K562 (cell line): ENCODE data around the gene GAB1. TPM values are rescaled to one million over a fixed set of nuclear protein-coding genes. Genes with fewer than 3 reads are reported as not detected.

Experiments used
- HIVEP1 ChIP-seq: fragments of 250-450 bp; sonication (Bioruptor Pico); IDR thresholded peaks from 2 replicates; pipeline ENCODE4 v1.4.0; 2020; ENCODE audit warnings: mild to moderate bottlenecking
- KLF10 ChIP-seq: fragments of 250-450 bp; sonication (Bioruptor Pico); IDR thresholded peaks from 2 replicates; pipeline ENCODE4 v1.6.1; 2021; ENCODE audit warnings: matching md5 sums
- SMARCC2 ChIP-seq: fragments of 450-650 bp; IDR thresholded peaks from 2 replicates; pipeline ENCODE4 v1.6.1; 2017; ENCODE audit warnings: antibody characterized with exemption, moderate library complexity, mild to moderate bottlenecking, low read depth
- ZNF146 ChIP-seq: IDR thresholded peaks from one replicate; pipeline ENCODE4 v1.6.1; 2018; ENCODE audit warnings: missing compliant biosample characterization; ENCODE audit not compliant: unreplicated experiment
- polyA plus RNA-seq, 8 experiments: library from polyadenylated mRNA; depleted of rRNA in 4 of 8; stranded (reverse) in 5 of 8; unstranded in 3 of 8; fragments of >200 nt; fragmentation: Nextera tagmentation in 2 of 8; fragmentation: Illumina TruSeq in 1 of 8; extraction: Ambion mirVana in 2 of 8; extraction: Trizol in 1 of 8; gene quantifications; 2 replicates each; pipeline versions ENCODE4 v1.2.1 to v1.2.3, GENCODE V29; 2011 to 2014; ENCODE audit warnings: inconsistent platforms in 1 of 8, missing spikeins in 1 of 8
- total RNA-seq, 7 experiments: library from RNA; depleted of rRNA in 6 of 7; stranded (reverse); fragments of >200 nt in 6 of 7; fragmentation: Illumina TruSeq in 2 of 7; extraction: Trizol in 2 of 7; gene quantifications; 2 replicates each; pipeline versions ENCODE4 v1.2.1 to v1.2.3, GENCODE V29; 2011 to 2021; ENCODE audit warnings: low replicate concordance in 1 of 7
- TF ChIP-seq, protein P1 (sequence below), 2 experiments: fragments of 450-650 bp; IDR thresholded peaks; 2 replicates each; pipeline ENCODE4 v1.6.1; 2016; ENCODE audit warnings: mild to moderate bottlenecking in 2 of 2, borderline replicate concordance in 1 of 2, low read depth in 1 of 2, moderate library complexity in 1 of 2
- TF ChIP-seq, protein P2 (sequence below): fragments of 450-650 bp; IDR thresholded peaks from 2 replicates; pipeline ENCODE4 v1.7.1; 2018; ENCODE audit warnings: mild to moderate bottlenecking, low read depth; ENCODE audit not compliant: partially characterized antibody

The GAB1 gene
- total and polyA plus RNA-seq, 9 of the 15 experiments (the other 6 are each of a cell fraction or from before 2014, with no cell fraction given) = 1.3 to 14.6 (median 7.5) TPM

DNA sequence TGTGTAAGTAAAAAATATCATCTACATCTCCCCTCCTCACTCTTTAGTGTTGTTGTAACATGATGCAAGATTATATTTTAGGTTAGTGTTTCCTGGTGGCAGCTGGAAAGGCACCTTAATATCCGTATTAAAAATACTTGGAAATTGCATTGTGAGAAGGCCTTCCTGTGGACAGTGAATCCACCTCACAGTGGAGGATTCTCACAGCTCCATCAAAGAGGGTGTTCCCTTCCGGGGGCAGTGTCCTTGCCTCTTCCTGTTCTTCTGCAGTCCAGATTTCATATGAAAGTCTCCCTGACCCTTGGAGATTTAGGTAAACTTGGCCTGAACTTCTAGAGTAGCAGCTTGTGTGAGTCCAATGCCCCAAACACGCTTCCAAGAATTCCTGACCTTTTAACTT lies 29.9 kb upstream of the GAB1 start (continued):
- TF ChIP-seq, protein P1, sequence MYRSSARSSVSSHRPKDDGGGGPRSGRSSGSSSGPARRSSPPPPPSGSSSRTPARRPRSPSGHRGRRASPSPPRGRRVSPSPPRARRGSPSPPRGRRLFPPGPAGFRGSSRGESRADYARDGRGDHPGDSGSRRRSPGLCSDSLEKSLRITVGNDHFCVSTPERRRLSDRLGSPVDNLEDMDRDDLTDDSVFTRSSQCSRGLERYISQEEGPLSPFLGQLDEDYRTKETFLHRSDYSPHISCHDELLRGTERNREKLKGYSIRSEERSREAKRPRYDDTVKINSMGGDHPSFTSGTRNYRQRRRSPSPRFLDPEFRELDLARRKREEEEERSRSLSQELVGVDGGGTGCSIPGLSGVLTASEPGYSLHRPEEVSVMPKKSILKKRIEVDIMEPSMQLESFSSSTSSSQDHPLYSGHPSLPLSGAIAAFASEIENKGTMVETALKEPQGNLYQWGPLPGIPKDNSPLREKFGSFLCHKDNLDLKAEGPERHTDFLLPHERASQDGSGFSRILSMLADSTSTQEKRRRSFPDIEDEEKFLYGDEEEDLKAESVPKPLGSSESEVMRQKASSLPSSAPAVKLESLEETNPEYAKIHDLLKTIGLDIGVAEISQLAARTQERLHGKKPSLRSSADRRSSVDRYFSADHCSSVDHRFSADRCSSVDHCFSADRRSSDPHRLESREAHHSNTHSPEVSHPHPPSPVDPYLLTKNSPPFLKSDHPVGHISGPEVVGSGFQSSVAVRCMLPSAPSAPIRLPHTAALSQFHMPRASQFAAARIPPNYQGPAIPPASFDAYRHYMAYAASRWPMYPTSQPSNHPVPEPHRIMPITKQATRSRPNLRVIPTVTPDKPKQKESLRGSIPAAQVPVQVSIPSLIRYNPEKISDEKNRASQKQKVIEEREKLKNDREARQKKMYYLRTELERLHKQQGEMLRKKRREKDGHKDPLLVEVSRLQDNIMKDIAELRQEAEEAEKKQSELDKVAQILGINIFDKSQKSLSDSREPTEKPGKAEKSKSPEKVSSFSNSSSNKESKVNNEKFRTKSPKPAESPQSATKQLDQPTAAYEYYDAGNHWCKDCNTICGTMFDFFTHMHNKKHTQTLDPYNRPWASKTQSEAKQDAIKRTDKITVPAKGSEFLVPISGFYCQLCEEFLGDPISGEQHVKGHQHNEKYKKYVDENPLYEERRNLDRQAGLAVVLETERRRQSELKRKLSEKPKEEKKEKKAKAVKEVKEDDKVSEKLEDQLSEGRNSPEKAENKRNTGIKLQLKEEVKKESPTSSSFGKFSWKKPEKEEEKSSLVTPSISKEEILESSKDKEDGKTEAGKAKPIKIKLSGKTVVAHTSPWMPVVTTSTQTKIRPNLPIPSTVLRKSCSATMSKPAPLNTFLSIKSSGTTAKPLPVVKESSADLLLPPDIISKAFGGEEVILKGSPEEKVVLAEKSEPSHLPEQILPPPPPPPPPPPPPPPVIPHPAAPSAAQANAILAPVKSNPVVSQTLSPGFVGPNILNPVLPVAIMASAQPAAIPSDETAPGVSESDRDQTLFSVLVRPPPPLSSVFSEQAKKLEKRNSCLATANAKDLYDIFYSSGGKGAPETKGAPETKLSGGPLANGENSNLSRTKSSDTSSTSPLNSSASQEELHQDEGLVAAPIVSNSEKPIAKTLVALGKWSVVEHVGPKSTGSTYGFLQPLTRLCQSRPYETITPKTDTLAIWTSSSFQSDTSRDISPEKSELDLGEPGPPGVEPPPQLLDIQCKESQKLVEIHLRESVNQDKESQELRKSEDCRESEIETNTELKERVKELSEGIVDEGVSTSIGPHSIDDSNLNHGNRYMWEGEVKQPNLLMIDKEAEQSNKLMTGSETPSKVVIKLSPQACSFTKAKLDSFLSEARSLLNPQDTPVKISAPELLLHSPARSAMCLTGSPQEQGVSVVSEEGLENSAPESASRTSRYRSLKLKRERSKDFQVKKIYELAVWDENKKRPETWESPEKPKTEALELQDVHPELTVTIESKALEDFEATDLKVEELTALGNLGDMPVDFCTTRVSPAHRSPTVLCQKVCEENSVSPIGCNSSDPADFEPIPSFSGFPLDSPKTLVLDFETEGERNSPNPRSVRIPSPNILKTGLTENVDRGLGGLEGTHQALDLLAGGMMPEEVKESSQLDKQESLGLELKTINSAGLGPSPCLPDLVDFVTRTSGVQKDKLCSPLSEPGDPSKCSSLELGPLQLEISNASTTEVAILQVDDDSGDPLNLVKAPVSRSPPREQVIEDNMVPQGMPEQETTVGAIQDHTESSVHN (IDR thresholded peaks at IDR 0.05; ENCODE audit: borderline replicate concordance in 1 of 2, low read depth in 1 of 2) = no peak
- TF ChIP-seq HIVEP1 (CRISPR knock-in tag) (no peak), ZNF146 (CRISPR knock-in tag) (no peak), SMARCC2 (no peak), KLF10 (CRISPR knock-in tag) (no peak)
- TF ChIP-seq, protein P2, sequence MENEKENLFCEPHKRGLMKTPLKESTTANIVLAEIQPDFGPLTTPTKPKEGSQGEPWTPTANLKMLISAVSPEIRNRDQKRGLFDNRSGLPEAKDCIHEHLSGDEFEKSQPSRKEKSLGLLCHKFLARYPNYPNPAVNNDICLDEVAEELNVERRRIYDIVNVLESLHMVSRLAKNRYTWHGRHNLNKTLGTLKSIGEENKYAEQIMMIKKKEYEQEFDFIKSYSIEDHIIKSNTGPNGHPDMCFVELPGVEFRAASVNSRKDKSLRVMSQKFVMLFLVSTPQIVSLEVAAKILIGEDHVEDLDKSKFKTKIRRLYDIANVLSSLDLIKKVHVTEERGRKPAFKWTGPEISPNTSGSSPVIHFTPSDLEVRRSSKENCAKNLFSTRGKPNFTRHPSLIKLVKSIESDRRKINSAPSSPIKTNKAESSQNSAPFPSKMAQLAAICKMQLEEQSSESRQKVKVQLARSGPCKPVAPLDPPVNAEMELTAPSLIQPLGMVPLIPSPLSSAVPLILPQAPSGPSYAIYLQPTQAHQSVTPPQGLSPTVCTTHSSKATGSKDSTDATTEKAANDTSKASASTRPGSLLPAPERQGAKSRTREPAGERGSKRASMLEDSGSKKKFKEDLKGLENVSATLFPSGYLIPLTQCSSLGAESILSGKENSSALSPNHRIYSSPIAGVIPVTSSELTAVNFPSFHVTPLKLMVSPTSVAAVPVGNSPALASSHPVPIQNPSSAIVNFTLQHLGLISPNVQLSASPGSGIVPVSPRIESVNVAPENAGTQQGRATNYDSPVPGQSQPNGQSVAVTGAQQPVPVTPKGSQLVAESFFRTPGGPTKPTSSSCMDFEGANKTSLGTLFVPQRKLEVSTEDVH = no peak
